ENCODE data around the gene ABCA2. TPM values are rescaled to one million over a fixed set of nuclear protein-coding genes. Genes with fewer than 3 reads are reported as not detected.
"Not testable (repeated sequence)": the region's sequence is repeated elsewhere in the genome, so short reads cannot be mapped to it uniquely, and the experiment has no call there.

Gene ABCA2
- total RNA-seq, 6 experiments from 2014 or later = 23.7 to 49.2 (median 34.2) TPM

GRCh38 chr9:137064027-137064879 is 36.2 kb upstream of the ABCA2 start:
- Histone ChIP-seq H3K9me3 (no peaks in the 10 kb centered on the region), H3K4me1 (no peaks in the 10 kb centered on the region), H3K36me3 (no peaks in the 10 kb centered on the region), H3K27ac (no peak overlapping the region), H3K4me3 (no peak overlapping the region), H3K27me3 (peaks cover 0 to 8% of the 10 kb centered on the region in 2 donors)
- 0% methylated on average over 2 of the region's 55 CpGs for WGBS (ENCODE audit: insufficient coverage, low coverage, low lambda C conversion rate, missing lambda C conversion rate)
- DNase-seq (peak; percentile 70 to 82 (median 77)), ATAC-seq (peak; percentile 73 to 88 (median 82))
- intact Hi-C loops (cut with DNase I) = no loop called here
- TF ChIP-seq POLR2A (IDR thresholded peaks at IDR 0.05) (no peak), CTCF (IDR thresholded peaks at IDR 0.05) (peak; percentile 91 to 98 (median 92))

GRCh38 chr9:137063311-137064026 is 35.4 kb upstream of the ABCA2 start:
- ATAC-seq (no peak), DNase-seq (no peak)
- no peak for TF ChIP-seq CTCF (IDR thresholded peaks at IDR 0.05)
- no peak for TF ChIP-seq POLR2A (IDR thresholded peaks at IDR 0.05)
- no CpG with 5 or more reads among the region's 26 CpGs for WGBS (ENCODE audit: insufficient coverage, low coverage, low lambda C conversion rate, missing lambda C conversion rate)
- intact Hi-C loops (cut with DNase I) = no loop called here
- peaks cover 0 to under 1% of the 10 kb centered on the region in 2 donors for H3K27me3 ChIP-seq
- H3K27ac ChIP-seq = no peak overlapping the region
- no peak overlapping the region for H3K4me3 ChIP-seq
- no peaks in the 10 kb centered on the region for H3K36me3 ChIP-seq
- no peaks in the 10 kb centered on the region for H3K4me1 ChIP-seq
- no peaks in the 10 kb centered on the region for H3K9me3 ChIP-seq

GRCh38 chr9:137062798-137063197 is 34.8 kb upstream of the ABCA2 start:
- H3K36me3 ChIP-seq; H3K4me1 ChIP-seq; ATAC-seq; H3K27me3 ChIP-seq; H3K4me3 ChIP-seq; DNase-seq; H3K9me3 ChIP-seq; intact Hi-C loops (cut with DNase I); H3K27ac ChIP-seq: not testable (repeated sequence)
- WGBS (ENCODE audit: insufficient coverage, low coverage, low lambda C conversion rate, missing lambda C conversion rate) = no CpG with 5 or more reads among the region's 9 CpGs

- H3K9me3 ChIP-seq = no peaks in the 10 kb centered on the region
- DNase-seq = no peak
- no peaks in the 10 kb centered on the region for H3K4me1 ChIP-seq
- 73% methylated on average over 8 of the region's 15 CpGs for WGBS (ENCODE audit: insufficient coverage, low coverage, low lambda C conversion rate, missing lambda C conversion rate)
- intact Hi-C loops (cut with DNase I) = no loop called here
- ATAC-seq = no peak
- TF ChIP-seq POLR2A (IDR thresholded peaks at IDR 0.05) (no peak), CTCF (IDR thresholded peaks at IDR 0.05) (no peak)
- H3K4me3 ChIP-seq = no peak overlapping the region
- H3K36me3 ChIP-seq = no peaks in the 10 kb centered on the region
- no peak overlapping the region for H3K27ac ChIP-seq
- no peaks in the 10 kb centered on the region for H3K27me3 ChIP-seq
These were observed 34.3 kb upstream of the ABCA2 start for GRCh38 chr9:137062384-137062783.
